ENCODE results near the gene GUCY1A2.
"Not testable (repeated sequence)": the region's sequence is repeated elsewhere in the genome, so short reads cannot be mapped to it uniquely, and the experiment has no call there.

GUCY1A2 gene

DNA sequence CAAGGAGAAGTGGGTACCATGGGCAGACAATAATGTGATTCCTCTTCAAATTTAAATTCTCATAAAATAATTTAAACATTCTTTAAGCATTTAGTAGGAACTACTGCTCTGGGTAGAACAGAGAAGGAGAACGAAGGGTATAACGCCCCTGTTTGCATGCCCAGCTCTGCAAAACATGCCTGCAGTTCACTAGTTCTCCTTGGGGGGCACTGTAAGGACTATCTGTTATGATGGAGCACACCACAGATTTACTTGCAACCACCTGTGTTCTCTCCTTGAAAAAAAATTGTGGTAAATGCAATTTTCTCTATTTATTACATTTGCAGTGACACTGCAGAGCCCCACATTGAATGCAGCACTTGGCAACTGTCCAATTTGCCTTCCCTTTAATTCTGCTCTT is 100.3 kb downstream of the GUCY1A2 start:
- H3K27me3 ChIP-seq (ENCODE audit: control insufficient read depth, insufficient read depth, low read length), result no peaks in the 10 kb centered on the region
- H3K4me1 ChIP-seq (ENCODE audit: control insufficient read depth, insufficient read depth, low read length), result no peaks in the 10 kb centered on the region
- no peaks in the 10 kb centered on the region for H3K36me3 ChIP-seq (ENCODE audit: control insufficient read depth, insufficient read depth, low read length)
- no peaks in the 10 kb centered on the region for H3K9me3 ChIP-seq (ENCODE audit: control insufficient read depth, low read length)
- H3K9ac ChIP-seq (ENCODE audit: low read length), result no peak overlapping the region
- H3K4me3 ChIP-seq (ENCODE audit: low read length), result no peak overlapping the region

DNA sequence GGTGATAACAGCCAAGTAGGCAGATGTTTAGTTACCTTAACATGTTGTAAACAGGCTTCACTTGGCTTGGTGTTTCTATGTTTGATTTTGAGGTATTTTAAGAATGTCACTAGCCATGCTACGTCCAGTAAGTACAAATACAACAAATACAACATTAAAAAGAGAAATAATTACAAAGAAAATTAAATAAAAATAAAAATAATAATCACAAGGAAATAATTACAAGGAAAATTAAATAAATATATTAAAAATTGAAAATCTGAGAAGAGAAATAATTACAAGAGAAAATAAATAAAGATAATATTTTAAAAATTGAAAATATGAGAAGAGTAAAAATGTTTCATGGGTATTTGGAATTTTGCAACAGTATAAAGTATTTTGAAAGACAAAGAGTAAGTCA is 103.9 kb downstream of the GUCY1A2 start:
- no peaks in the 10 kb centered on the region for H3K36me3 ChIP-seq (ENCODE audit: control insufficient read depth, insufficient read depth, low read length)
- H3K9me3 ChIP-seq (ENCODE audit: control insufficient read depth, low read length), result no peaks in the 10 kb centered on the region
- no peaks in the 10 kb centered on the region for H3K4me1 ChIP-seq (ENCODE audit: control insufficient read depth, insufficient read depth, low read length)
- no peak overlapping the region for H3K9ac ChIP-seq (ENCODE audit: low read length)
- H3K27me3 ChIP-seq (ENCODE audit: control insufficient read depth, insufficient read depth, low read length), result no peaks in the 10 kb centered on the region
- H3K4me3 ChIP-seq (ENCODE audit: low read length), result no peak overlapping the region

DNA sequence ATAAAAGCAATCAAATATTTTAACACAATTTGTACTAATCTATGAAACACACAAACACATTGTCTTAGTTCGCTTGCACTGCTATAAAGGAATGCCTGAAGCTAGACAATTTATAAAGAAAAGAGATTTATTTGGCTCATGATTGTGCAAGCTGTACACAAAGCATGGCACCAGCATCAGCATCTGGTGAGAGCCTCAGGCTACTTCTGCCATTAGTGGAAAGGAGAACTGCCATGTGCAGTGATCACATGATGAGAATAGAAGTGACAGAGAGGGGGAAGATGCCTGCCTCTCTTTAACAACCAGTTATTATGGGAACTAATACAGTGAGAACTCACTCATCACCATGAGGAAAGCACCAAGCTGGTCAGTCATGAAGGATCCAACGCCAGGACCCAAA is 105.1 kb downstream of the GUCY1A2 start:
- no peak overlapping the region for H3K4me3 ChIP-seq (ENCODE audit: low read length)
- no peaks in the 10 kb centered on the region for H3K36me3 ChIP-seq (ENCODE audit: control insufficient read depth, insufficient read depth, low read length)
- H3K27me3 ChIP-seq (ENCODE audit: control insufficient read depth, insufficient read depth, low read length), result no peaks in the 10 kb centered on the region
- H3K9ac ChIP-seq (ENCODE audit: low read length), result no peak overlapping the region
- no peaks in the 10 kb centered on the region for H3K4me1 ChIP-seq (ENCODE audit: control insufficient read depth, insufficient read depth, low read length)
- H3K9me3 ChIP-seq (ENCODE audit: control insufficient read depth, low read length), result no peaks in the 10 kb centered on the region

DNA sequence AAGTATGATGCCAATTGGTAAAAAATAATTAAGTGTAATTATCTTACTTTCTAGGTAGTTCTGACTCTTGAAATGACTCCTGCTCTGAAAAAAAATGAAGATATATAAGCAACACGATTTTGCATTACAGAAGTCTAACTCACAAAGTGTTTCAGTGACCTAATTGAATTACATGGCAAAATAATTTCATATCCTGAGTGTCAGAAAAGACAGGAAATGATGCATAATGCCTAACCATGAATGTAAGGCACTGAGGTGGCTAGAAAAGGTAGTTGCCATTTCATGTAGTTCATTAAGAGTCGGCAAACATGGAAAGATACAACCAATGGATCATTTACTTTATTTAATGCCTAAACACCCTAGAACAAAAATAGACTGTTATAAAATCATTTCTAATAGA is 113.5 kb downstream of the GUCY1A2 start:
- no peak overlapping the region for H3K9ac ChIP-seq (ENCODE audit: low read length)
- no peaks in the 10 kb centered on the region for H3K4me1 ChIP-seq (ENCODE audit: control insufficient read depth, insufficient read depth, low read length)
- no peaks in the 10 kb centered on the region for H3K27me3 ChIP-seq (ENCODE audit: control insufficient read depth, insufficient read depth, low read length)
- no peaks in the 10 kb centered on the region for H3K36me3 ChIP-seq (ENCODE audit: control insufficient read depth, insufficient read depth, low read length)
- H3K9me3 ChIP-seq (ENCODE audit: control insufficient read depth, low read length), result no peaks in the 10 kb centered on the region
- H3K4me3 ChIP-seq (ENCODE audit: low read length), result no peak overlapping the region

DNA sequence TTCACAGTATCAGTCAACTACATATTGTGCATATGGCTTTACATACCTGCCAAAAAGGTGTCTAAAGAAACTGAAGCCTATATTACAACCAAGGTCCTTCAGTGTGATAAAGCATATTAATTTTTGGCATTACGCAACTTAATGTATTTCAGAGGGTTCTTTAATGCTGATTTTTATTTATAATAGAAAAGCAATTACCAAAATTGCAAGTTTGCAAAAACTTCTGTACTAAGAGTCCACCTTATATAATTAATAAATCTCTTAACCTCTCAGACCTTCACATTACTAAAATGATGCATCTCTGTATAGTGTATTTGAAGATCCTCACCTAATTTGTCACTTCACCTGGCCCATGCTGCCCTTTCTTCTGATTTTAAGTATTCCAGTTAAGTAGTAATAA is 128.6 kb downstream of the GUCY1A2 start:
- no peaks in the 10 kb centered on the region for H3K27me3 ChIP-seq (ENCODE audit: control insufficient read depth, insufficient read depth, low read length)
- no peaks in the 10 kb centered on the region for H3K36me3 ChIP-seq (ENCODE audit: control insufficient read depth, insufficient read depth, low read length)
- no peak overlapping the region for H3K9ac ChIP-seq (ENCODE audit: low read length)
- no peak overlapping the region for H3K4me3 ChIP-seq (ENCODE audit: low read length)
- no peaks in the 10 kb centered on the region for H3K9me3 ChIP-seq (ENCODE audit: control insufficient read depth, low read length)
- H3K4me1 ChIP-seq (ENCODE audit: control insufficient read depth, insufficient read depth, low read length), result no peaks in the 10 kb centered on the region

DNA sequence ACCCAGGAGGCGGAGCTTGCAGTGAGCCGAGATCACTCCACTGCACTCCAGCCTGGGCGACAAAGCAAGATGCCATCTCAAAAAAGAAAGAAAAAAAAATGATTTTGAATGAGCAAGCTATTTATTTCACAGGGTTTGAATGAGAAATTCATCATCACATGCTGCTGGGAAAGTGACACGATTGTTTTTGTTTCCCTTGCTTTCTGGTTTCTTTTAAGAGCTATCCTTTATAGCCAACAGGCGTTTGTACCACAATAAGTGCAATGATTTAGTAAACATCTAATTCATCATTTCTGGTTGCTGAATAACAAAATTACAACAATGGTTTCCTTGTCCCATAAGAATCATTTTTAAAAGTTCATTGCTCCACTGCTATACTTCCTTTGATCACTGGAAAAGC is 129.9 kb downstream of the GUCY1A2 start:
- H3K9ac ChIP-seq (ENCODE audit: low read length), result no peak overlapping the region
- H3K4me3 ChIP-seq (ENCODE audit: low read length), result no peak overlapping the region
- H3K36me3 ChIP-seq (ENCODE audit: control insufficient read depth, insufficient read depth, low read length), result no peaks in the 10 kb centered on the region
- no peaks in the 10 kb centered on the region for H3K27me3 ChIP-seq (ENCODE audit: control insufficient read depth, insufficient read depth, low read length)
- H3K9me3 ChIP-seq (ENCODE audit: control insufficient read depth, low read length), result no peaks in the 10 kb centered on the region
- no peaks in the 10 kb centered on the region for H3K4me1 ChIP-seq (ENCODE audit: control insufficient read depth, insufficient read depth, low read length)

DNA sequence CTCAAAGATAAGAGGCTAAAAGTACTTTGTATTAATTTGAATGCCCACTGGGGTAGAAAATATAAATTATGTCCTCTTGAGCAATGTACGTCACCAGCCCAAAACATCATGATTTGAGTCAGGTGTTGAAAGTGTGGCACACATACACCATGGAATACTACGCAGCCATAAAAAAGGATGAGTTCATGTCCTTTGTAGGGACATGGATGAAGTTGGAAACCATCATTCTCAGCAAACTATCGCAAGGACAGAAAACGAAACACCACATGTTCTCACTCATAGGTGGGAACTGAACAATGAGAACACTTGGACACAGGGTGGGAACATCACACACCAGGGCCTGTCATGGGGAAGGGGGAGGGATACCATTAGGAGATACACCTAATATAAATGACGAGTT is 134.6 kb downstream of the GUCY1A2 start:
- H3K9me3 ChIP-seq (ENCODE audit: control insufficient read depth, low read length); H3K27me3 ChIP-seq (ENCODE audit: control insufficient read depth, insufficient read depth, low read length); H3K4me3 ChIP-seq (ENCODE audit: low read length); H3K36me3 ChIP-seq (ENCODE audit: control insufficient read depth, insufficient read depth, low read length); H3K4me1 ChIP-seq (ENCODE audit: control insufficient read depth, insufficient read depth, low read length); H3K9ac ChIP-seq (ENCODE audit: low read length): not testable (repeated sequence)

DNA sequence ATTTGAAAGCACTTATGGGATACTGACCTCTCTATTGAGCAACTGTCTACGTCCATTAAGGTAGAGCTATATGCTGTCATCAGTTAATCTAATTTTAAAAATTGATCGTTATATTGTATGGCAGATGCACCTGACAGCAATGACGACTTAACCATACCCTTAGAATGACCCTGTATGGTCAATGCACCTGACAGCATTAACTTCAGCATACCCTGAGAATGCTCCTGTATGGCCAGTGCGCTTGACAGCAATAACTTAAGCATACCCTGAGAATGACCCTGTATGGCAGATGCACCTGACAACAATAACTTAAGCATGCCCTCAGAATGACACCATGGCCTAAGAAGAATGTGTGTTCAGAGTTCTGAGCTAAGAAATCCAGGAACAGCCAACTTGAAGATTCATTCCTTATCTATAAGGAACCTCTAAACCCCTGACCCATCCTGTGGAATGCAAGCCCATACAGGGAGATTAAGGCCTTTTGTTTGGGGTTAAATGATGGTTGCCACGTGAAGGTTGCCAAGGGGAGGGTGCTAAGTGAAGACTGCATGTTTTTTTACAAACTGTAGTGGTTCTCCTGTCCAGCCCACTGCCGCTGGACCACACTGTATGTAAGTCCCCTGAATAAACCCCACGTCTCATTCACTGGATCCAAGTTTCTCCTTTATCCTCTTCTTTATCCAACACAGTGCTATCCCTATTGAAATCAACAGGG is 138.3 kb downstream of the GUCY1A2 start:
- H3K27me3 ChIP-seq (ENCODE audit: control insufficient read depth, insufficient read depth, low read length), result no peaks in the 10 kb centered on the region
- H3K36me3 ChIP-seq (ENCODE audit: control insufficient read depth, insufficient read depth, low read length), result no peaks in the 10 kb centered on the region
- no peaks in the 10 kb centered on the region for H3K4me1 ChIP-seq (ENCODE audit: control insufficient read depth, insufficient read depth, low read length)
- no peaks in the 10 kb centered on the region for H3K9me3 ChIP-seq (ENCODE audit: control insufficient read depth, low read length)
- H3K9ac ChIP-seq (ENCODE audit: low read length), result no peak overlapping the region
- H3K4me3 ChIP-seq (ENCODE audit: low read length), result no peak overlapping the region

DNA sequence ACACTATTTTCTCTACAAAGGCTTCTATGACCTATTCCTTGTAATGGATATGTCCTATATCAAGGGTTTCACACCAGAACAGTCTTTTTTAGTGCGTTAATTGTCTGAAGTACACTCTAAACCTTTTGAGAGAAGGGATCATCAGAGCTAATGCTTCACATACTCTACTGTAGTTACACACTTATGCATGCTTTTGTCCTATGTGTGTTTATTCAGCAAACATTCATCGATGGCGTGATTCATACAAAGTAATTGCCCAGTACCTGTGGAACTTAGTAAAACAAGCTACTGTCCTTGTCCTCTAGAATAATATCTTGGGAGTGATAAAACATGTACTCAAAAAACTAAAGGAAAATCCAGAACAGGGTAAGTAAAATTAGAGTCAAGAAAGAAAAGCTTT is 139.2 kb downstream of the GUCY1A2 start:
- Histone ChIP-seq H3K9me3 (ENCODE audit: control insufficient read depth, low read length) (no peaks in the 10 kb centered on the region), H3K36me3 (ENCODE audit: control insufficient read depth, insufficient read depth, low read length) (no peaks in the 10 kb centered on the region), H3K9ac (ENCODE audit: low read length) (no peak overlapping the region), H3K4me3 (ENCODE audit: low read length) (no peak overlapping the region), H3K27me3 (ENCODE audit: control insufficient read depth, insufficient read depth, low read length) (no peaks in the 10 kb centered on the region), H3K4me1 (ENCODE audit: control insufficient read depth, insufficient read depth, low read length) (no peaks in the 10 kb centered on the region)

DNA sequence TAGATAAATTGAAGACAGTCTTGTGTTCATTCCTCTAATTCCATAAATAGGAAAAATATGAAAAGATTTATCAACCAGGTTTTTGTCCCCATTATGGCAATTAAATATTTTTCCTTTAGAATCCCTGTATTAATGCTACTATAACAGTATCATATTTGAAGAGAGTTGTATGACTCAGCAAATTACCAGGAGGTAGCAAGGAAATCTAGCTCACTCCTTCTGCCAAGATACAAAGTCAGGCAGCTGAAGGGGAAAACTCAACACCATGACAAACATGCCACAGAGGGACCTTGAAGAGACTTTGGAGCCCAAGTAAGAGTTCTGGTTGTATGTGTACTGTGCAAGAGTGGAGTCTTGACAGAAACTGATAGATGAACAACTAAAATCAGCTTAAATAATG is 143.3 kb downstream of the GUCY1A2 start:
- Histone ChIP-seq H3K4me3 (ENCODE audit: low read length) (no peak overlapping the region), H3K9me3 (ENCODE audit: control insufficient read depth, low read length) (no peaks in the 10 kb centered on the region), H3K4me1 (ENCODE audit: control insufficient read depth, insufficient read depth, low read length) (no peaks in the 10 kb centered on the region), H3K36me3 (ENCODE audit: control insufficient read depth, insufficient read depth, low read length) (no peaks in the 10 kb centered on the region), H3K9ac (ENCODE audit: low read length) (no peak overlapping the region), H3K27me3 (ENCODE audit: control insufficient read depth, insufficient read depth, low read length) (no peaks in the 10 kb centered on the region)

DNA sequence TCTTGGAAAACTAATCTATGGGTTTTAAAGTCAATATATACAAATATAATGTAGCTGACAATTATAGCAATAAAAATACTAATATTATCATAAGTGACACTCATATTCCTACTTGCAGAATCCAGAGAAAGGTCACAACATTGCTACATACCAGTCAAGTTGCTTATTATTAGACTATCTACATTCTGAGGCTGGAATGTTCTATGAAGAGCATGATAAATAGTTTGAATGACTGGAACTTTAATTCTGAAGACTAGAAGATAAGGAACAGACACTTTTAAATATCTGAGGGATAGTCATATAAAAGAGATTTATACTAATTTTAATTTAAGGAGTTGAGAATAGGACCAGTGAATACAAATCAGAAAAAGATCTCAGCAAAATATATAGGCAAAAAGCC is 146.0 kb downstream of the GUCY1A2 start:
- Histone ChIP-seq H3K9me3 (ENCODE audit: control insufficient read depth, low read length) (no peaks in the 10 kb centered on the region), H3K36me3 (ENCODE audit: control insufficient read depth, insufficient read depth, low read length) (no peaks in the 10 kb centered on the region), H3K9ac (ENCODE audit: low read length) (no peak overlapping the region), H3K4me3 (ENCODE audit: low read length) (no peak overlapping the region), H3K27me3 (ENCODE audit: control insufficient read depth, insufficient read depth, low read length) (no peaks in the 10 kb centered on the region), H3K4me1 (ENCODE audit: control insufficient read depth, insufficient read depth, low read length) (no peaks in the 10 kb centered on the region)

DNA sequence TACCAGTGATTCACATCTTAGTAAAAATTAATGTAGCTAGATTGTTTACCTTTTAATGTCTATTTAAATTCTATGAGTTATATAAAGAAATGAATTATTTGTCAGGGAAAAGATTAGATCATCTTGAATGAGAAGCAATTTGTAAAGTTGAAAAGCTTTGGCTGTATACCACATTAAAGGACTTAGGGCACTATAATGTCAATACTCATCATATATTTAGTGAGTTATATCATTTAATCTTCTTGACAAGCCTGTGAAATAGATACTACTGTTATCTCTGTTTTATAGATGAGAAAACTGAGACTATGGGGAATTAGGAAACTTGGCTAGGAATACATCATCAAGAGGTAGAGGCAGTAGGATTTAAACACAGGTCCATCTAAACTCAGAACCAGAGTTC is 160.1 kb downstream of the GUCY1A2 start:
- no peak overlapping the region for H3K9ac ChIP-seq (ENCODE audit: low read length)
- no peaks in the 10 kb centered on the region for H3K4me1 ChIP-seq (ENCODE audit: control insufficient read depth, insufficient read depth, low read length)
- H3K36me3 ChIP-seq (ENCODE audit: control insufficient read depth, insufficient read depth, low read length), result no peaks in the 10 kb centered on the region
- H3K27me3 ChIP-seq (ENCODE audit: control insufficient read depth, insufficient read depth, low read length), result no peaks in the 10 kb centered on the region
- no peaks in the 10 kb centered on the region for H3K9me3 ChIP-seq (ENCODE audit: control insufficient read depth, low read length)
- no peak overlapping the region for H3K4me3 ChIP-seq (ENCODE audit: low read length)

DNA sequence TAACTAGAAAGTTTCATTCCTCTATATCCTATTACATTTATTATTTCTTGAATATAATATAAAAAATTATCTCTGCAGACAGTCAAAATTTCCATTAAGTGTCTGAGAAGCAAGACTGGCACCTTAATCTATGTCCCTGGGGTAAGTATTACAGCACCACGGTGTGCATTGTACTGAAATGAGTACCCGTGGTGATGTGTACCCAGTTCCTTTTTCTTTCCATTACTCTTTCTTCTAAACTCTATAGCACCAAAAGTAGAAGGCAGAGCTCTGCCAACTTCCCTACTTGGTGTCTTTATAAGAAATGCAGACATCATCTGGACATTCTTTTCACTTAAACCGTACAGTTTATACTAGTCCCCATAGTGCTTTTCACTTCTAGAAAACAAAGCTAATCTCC is 161.7 kb downstream of the GUCY1A2 start:
- H3K27me3 ChIP-seq (ENCODE audit: control insufficient read depth, insufficient read depth, low read length), result no peaks in the 10 kb centered on the region
- no peaks in the 10 kb centered on the region for H3K4me1 ChIP-seq (ENCODE audit: control insufficient read depth, insufficient read depth, low read length)
- no peak overlapping the region for H3K9ac ChIP-seq (ENCODE audit: low read length)
- H3K4me3 ChIP-seq (ENCODE audit: low read length), result no peak overlapping the region
- H3K36me3 ChIP-seq (ENCODE audit: control insufficient read depth, insufficient read depth, low read length), result no peaks in the 10 kb centered on the region
- H3K9me3 ChIP-seq (ENCODE audit: control insufficient read depth, low read length), result no peaks in the 10 kb centered on the region
